GM19463 (cell line): ENCODE results near the gene AIFM3.
"Not testable (repeated sequence)": the region's sequence is repeated elsewhere in the genome, so short reads cannot be mapped to it uniquely, and the experiment has no call there.

Source experiments
- ATAC-seq: cut with Tn5 transposase; IDR thresholded peaks from one replicate; pipeline ENCODE4 v1.9.1; 2021; ENCODE audit warnings: mild to moderate bottlenecking, moderate library complexity; ENCODE audit not compliant: unreplicated experiment

Gene AIFM3

GRCh38 chr22:20940186-20940651 is 26.8 kb upstream of the AIFM3 start:
- no peak for ATAC-seq

- no peak for ATAC-seq
These were observed 26.1 kb upstream of the AIFM3 start for GRCh38 chr22:20940904-20941385.

GRCh38 chr22:20942203-20942902 is 24.7 kb upstream of the AIFM3 start:
- not testable (repeated sequence) for ATAC-seq

GRCh38 chr22:20943104-20943933 is 23.7 kb upstream of the AIFM3 start:
- no peak for ATAC-seq

GRCh38 chr22:20944042-20944441 is 23.0 kb upstream of the AIFM3 start:
- ATAC-seq, result no peak

- ATAC-seq, result no peak
These were observed 21.5 kb upstream of the AIFM3 start for GRCh38 chr22:20945578-20945934.

- ATAC-seq, result no peak
These were observed 20.7 kb upstream of the AIFM3 start for GRCh38 chr22:20946080-20946986.

GRCh38 chr22:20946991-20947390 is 20.1 kb upstream of the AIFM3 start:
- ATAC-seq, result no peak

GRCh38 chr22:20948450-20948849 is 18.6 kb upstream of the AIFM3 start:
- ATAC-seq, result no peak

GRCh38 chr22:20948989-20949388 is 18.1 kb upstream of the AIFM3 start:
- ATAC-seq, result no peak

- ATAC-seq, result no peak
These were observed 17.3 kb upstream of the AIFM3 start for GRCh38 chr22:20949698-20950183.

GRCh38 chr22:20951151-20951931 is 15.7 kb upstream of the AIFM3 start:
- ATAC-seq, result no peak

GRCh38 chr22:20951932-20952380 is 15.1 kb upstream of the AIFM3 start:
- no peak for ATAC-seq

- no peak for ATAC-seq
These were observed 14.3 kb upstream of the AIFM3 start for GRCh38 chr22:20952544-20953341.

GRCh38 chr22:20953342-20953608 is 13.8 kb upstream of the AIFM3 start:
- ATAC-seq, result no peak

- ATAC-seq, result no peak
These were observed 13.2 kb upstream of the AIFM3 start for GRCh38 chr22:20953668-20954500.

- ATAC-seq, result no peak
These were observed 11.5 kb upstream of the AIFM3 start for GRCh38 chr22:20955548-20955947.

- no peak for ATAC-seq
These were observed 10.6 kb upstream of the AIFM3 start for GRCh38 chr22:20956258-20957101.
